ENCODE measurements around the gene ZEB2.

The ZEB2 gene

DNA sequence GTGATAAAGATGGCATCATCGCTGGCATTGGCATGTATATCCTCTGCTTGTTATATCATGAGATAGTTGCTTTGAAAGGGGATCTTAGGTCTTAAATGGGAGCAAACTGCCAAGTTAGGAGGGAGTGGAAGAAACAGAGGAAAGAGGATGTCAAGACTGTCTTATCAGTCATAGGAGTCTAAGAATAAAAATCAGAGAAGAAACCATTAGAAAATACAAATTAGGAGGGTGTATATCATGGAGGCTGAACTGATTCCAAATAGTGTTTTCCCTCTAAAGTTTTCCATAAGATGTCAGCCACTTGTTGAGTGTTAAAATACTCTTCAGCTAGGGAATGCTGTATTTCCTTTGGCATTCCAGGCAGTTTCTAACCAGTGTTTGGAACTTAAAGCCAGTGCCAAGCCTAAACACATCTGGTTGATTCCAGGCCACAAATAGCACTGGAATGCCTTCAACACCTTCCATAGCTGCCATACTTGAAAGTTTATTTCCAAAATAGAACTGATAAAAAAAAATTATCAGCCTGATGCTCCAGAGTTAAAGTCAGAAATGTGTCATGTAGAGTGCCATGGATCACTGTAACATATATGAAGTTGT, 129.4 kb downstream of the ZEB2 start:
- H3K79me2 ChIP-seq (ENCODE audit: insufficient read depth, low read length): no peaks in the 10 kb centered on the region
- H3K9me3 ChIP-seq (ENCODE audit: insufficient read depth, low read length, severe bottlenecking): no peaks in the 10 kb centered on the region
- H3K9ac ChIP-seq (ENCODE audit: low read depth, low read length): no peak overlapping the region
- H2AFZ ChIP-seq (ENCODE audit: low read depth, low read length): no peak overlapping the region
- no peak for ATAC-seq (ENCODE audit: insufficient read depth, low read depth)
- H3K4me3 ChIP-seq (ENCODE audit: low read depth in 1 of 2, low read length in 2 of 2): no peak overlapping the region
- H3K27ac ChIP-seq (ENCODE audit: low read length): no peak overlapping the region
- no peak for DNase-seq
- no peak overlapping the region for H3K4me2 ChIP-seq (ENCODE audit: insufficient read depth, low read length)
- H3K36me3 ChIP-seq (ENCODE audit: insufficient read depth, low read length): 0 out of 2 replicates have a peak, but pooled peaks cover 12% of the 10 kb centered on the region
- TF ChIP-seq, protein P1, sequence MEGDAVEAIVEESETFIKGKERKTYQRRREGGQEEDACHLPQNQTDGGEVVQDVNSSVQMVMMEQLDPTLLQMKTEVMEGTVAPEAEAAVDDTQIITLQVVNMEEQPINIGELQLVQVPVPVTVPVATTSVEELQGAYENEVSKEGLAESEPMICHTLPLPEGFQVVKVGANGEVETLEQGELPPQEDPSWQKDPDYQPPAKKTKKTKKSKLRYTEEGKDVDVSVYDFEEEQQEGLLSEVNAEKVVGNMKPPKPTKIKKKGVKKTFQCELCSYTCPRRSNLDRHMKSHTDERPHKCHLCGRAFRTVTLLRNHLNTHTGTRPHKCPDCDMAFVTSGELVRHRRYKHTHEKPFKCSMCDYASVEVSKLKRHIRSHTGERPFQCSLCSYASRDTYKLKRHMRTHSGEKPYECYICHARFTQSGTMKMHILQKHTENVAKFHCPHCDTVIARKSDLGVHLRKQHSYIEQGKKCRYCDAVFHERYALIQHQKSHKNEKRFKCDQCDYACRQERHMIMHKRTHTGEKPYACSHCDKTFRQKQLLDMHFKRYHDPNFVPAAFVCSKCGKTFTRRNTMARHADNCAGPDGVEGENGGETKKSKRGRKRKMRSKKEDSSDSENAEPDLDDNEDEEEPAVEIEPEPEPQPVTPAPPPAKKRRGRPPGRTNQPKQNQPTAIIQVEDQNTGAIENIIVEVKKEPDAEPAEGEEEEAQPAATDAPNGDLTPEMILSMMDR (IDR thresholded peaks at IDR 0.05; ENCODE audit: borderline replicate concordance, extremely low read depth, low read length, poor library complexity, severe bottlenecking): no peak
- TF ChIP-seq EZH2 (IDR thresholded peaks at IDR 0.05; ENCODE audit: borderline replicate concordance, low read depth, low read length, severe bottlenecking): no peak
- no peaks in the 10 kb centered on the region for H4K20me1 ChIP-seq (ENCODE audit: insufficient read depth, low read length)
- H3K4me1 ChIP-seq (ENCODE audit: insufficient read depth, low read length): no peaks in the 10 kb centered on the region
- no peaks in the 10 kb centered on the region for H3K27me3 ChIP-seq (ENCODE audit: insufficient read depth, low read length, poor library complexity)

DNA sequence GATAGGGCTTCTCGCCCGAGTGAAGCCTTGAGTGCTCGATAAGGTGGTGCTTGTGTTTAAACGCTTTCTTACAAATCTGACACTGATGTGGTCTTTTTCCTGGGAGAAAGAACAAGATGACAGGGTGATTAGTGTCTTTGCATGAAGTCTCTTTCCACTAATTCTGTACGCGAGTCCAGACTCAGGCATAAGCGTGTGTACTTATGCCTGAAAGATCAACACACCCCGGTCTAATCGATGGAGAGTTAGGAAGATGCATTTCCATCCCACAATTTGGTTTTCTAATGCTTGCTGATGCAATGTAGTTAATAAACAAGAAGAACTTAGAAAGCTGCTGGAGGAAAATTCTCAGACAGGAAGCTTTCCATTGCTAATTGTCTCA, 130.0 kb downstream of the ZEB2 start:
- Histone ChIP-seq H3K4me2 (ENCODE audit: insufficient read depth, low read length) (no peak overlapping the region), H4K20me1 (ENCODE audit: insufficient read depth, low read length) (no peaks in the 10 kb centered on the region), H3K9ac (ENCODE audit: low read depth, low read length) (no peak overlapping the region), H3K4me3 (ENCODE audit: low read depth in 1 of 2, low read length in 2 of 2) (no peak overlapping the region), H3K79me2 (ENCODE audit: insufficient read depth, low read length) (no peaks in the 10 kb centered on the region), H3K27me3 (ENCODE audit: insufficient read depth, low read length, poor library complexity) (no peaks in the 10 kb centered on the region), H3K9me3 (ENCODE audit: insufficient read depth, low read length, severe bottlenecking) (no peaks in the 10 kb centered on the region), H3K36me3 (ENCODE audit: insufficient read depth, low read length) (0 out of 2 replicates have a peak, but pooled peaks cover 12% of the 10 kb centered on the region), H2AFZ (ENCODE audit: low read depth, low read length) (no peak overlapping the region), H3K27ac (ENCODE audit: low read length) (no peak overlapping the region), H3K4me1 (ENCODE audit: insufficient read depth, low read length) (no peaks in the 10 kb centered on the region)
- TF ChIP-seq EZH2 (IDR thresholded peaks at IDR 0.05; ENCODE audit: borderline replicate concordance, low read depth, low read length, severe bottlenecking): no peak
- TF ChIP-seq, protein P1 (IDR thresholded peaks at IDR 0.05; ENCODE audit: borderline replicate concordance, extremely low read depth, low read length, poor library complexity, severe bottlenecking): no peak
- DNase-seq: no peak
- no peak for ATAC-seq (ENCODE audit: insufficient read depth, low read depth)

DNA sequence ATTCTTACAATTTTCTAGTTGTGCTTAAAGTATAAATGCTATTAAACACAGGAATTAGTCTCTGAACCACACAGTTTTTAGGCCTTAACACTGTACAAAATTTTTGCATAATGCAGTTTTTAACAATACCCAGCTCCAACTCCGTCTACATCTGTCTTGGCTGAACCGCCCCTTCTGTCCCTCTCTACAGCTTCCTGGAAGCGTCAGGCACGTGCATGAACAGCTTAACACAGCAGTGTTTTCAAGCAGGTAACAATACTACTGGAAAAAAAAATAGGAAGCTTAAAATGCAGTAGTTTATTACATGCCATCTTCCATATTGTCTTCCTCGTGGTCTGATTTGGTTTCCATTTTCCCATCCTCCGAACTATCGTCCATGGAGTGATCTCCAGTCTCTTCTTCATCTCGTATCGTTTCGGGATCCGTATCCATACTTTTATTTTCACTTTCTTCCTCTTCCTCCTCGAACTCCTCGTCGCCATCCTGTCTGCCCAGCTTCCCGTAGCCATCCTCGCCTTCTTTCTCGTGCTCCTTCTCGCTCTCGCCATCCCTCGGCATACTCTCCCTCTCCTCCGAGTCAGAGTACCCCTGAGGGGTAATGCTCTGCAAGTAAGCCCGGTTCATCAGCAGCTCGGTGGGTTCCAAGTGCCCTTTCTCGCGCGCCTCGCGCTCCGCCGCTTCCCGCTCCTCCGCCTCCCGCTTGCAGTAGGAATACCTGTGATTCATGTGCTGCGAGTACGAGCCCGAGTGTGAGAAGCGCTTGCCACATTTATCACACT, 130.6 kb downstream of the ZEB2 start:
- H3K36me3 ChIP-seq (ENCODE audit: insufficient read depth, low read length): 0 out of 2 replicates have a peak, but pooled peaks cover 12% of the 10 kb centered on the region
- H3K4me2 ChIP-seq (ENCODE audit: insufficient read depth, low read length): no peak overlapping the region
- H3K9me3 ChIP-seq (ENCODE audit: insufficient read depth, low read length, severe bottlenecking): no peaks in the 10 kb centered on the region
- H3K4me1 ChIP-seq (ENCODE audit: insufficient read depth, low read length): no peaks in the 10 kb centered on the region
- H3K9ac ChIP-seq (ENCODE audit: low read depth, low read length): no peak overlapping the region
- no peaks in the 10 kb centered on the region for H3K27me3 ChIP-seq (ENCODE audit: insufficient read depth, low read length, poor library complexity)
- H3K27ac ChIP-seq (ENCODE audit: low read length): no peak overlapping the region
- H4K20me1 ChIP-seq (ENCODE audit: insufficient read depth, low read length): no peaks in the 10 kb centered on the region
- no peak for TF ChIP-seq EZH2 (IDR thresholded peaks at IDR 0.05; ENCODE audit: borderline replicate concordance, low read depth, low read length, severe bottlenecking)
- TF ChIP-seq, protein P1 (IDR thresholded peaks at IDR 0.05; ENCODE audit: borderline replicate concordance, extremely low read depth, low read length, poor library complexity, severe bottlenecking): no peak
- no peak overlapping the region for H3K4me3 ChIP-seq (ENCODE audit: low read depth in 1 of 2, low read length in 2 of 2)
- ATAC-seq (ENCODE audit: insufficient read depth, low read depth) (no peak), DNase-seq (no peak)
- no peaks in the 10 kb centered on the region for H3K79me2 ChIP-seq (ENCODE audit: insufficient read depth, low read length)
- H2AFZ ChIP-seq (ENCODE audit: low read depth, low read length): no peak overlapping the region
